Aorta (tissue), 5 donors: ENCODE results near the gene SRGAP3. TPM values are rescaled to one million over a fixed set of nuclear protein-coding genes. Genes with fewer than 3 reads are reported as not detected.

Experiments
- ATAC-seq: fragments of 200-7000 bp; cut with Tn5 transposase; one replicate; pipeline ENCODE4 v1.9.1; 2022; ENCODE audit warnings: moderate library complexity; ENCODE audit not compliant: low FRiP score
- DNase-seq, 2 donors: peaks; one replicate each; pipeline ENCODE4 v3.0.0-alpha.2; 2020
- H3K27ac ChIP-seq, 2 donors: one replicate each; pipeline ENCODE4 v1.5.1; 2013; ENCODE audit warnings: low read length in 2 of 2, mild to moderate bottlenecking in 2 of 2, moderate library complexity in 2 of 2, control low read depth in 1 of 2, inconsistent platforms in 1 of 2, low read depth in 1 of 2
- H3K27me3 ChIP-seq, 2 donors: one replicate each; pipeline ENCODE4 v1.6.1; 2013; ENCODE audit warnings: control low read depth in 1 of 2, low read length in 1 of 2, mild to moderate bottlenecking in 1 of 2, moderate library complexity in 1 of 2; ENCODE audit not compliant: insufficient read depth in 2 of 2, control insufficient read depth in 1 of 2
- H3K36me3 ChIP-seq, 2 donors: one replicate each; pipeline ENCODE4 v1.6.1; 2013; ENCODE audit warnings: control low read depth in 1 of 2, low read length in 1 of 2, mild to moderate bottlenecking in 1 of 2; ENCODE audit not compliant: insufficient read depth in 2 of 2, control insufficient read depth in 1 of 2
- H3K4me1 ChIP-seq, 2 donors: one replicate each; pipeline ENCODE4 v1.6.1; 2013; ENCODE audit warnings: low read length in 2 of 2, control low read depth in 1 of 2, mild to moderate bottlenecking in 1 of 2, moderate library complexity in 1 of 2; ENCODE audit not compliant: insufficient read depth in 2 of 2, control insufficient read depth in 1 of 2
- H3K4me3 ChIP-seq, 2 donors: one replicate each; pipeline ENCODE4 v1.5.1; 2013; ENCODE audit warnings: low read length in 2 of 2, control low read depth in 1 of 2, mild to moderate bottlenecking in 1 of 2
- H3K9me3 ChIP-seq: one replicate; pipeline ENCODE4 v1.6.1; 2013; ENCODE audit warnings: mild to moderate bottlenecking, low read length; ENCODE audit not compliant: control insufficient read depth
- WGBS, 2 donors: extraction: QIAGEN DNeasy Blood & Tissue Kit; methylation state at CpG; one replicate each; pipeline ENCODE4 v1.1.7; 2013; 5-methylcytosine and 5-hydroxymethylcytosine counted together
- intact Hi-C, 2 donors: fragments of 100-400 bp; cut with DNase I; formaldehyde crosslinking; loops; one replicate each; pipeline versions ENCODE4 v1.14.2 to v1.15.0; 2022
- polyA plus RNA-seq, 2 donors: library from polyadenylated mRNA; stranded (reverse); fragments of 200-250 nt; gene quantifications; one replicate each; pipeline ENCODE4 v1.2.3, GENCODE V29; 2013
- total RNA-seq, 2 donors: library from RNA; stranded (reverse); fragmentation: NEBNext Ultra II Directional; extraction: Animal tissue kit (Norgen Biotek cat#: 25700); gene quantifications; one replicate each; pipeline ENCODE4 v1.2.1, GENCODE V29; 2021
- donor health status: healthy with polysubstance abuse.
- donor health status: Bipolar disorder and iron deficiency.
- donor health status: DM: no; HTN: no; CAD: no.
- donor health status: DM: no; HTN: no; CAD: no.
- donor health status: DM: yes; HTN: yes; CAD: no.

The SRGAP3 gene
- total and polyA plus RNA-seq, 4 donors: 0.26 to 11.7 (median 1.3) TPM

DNA sequence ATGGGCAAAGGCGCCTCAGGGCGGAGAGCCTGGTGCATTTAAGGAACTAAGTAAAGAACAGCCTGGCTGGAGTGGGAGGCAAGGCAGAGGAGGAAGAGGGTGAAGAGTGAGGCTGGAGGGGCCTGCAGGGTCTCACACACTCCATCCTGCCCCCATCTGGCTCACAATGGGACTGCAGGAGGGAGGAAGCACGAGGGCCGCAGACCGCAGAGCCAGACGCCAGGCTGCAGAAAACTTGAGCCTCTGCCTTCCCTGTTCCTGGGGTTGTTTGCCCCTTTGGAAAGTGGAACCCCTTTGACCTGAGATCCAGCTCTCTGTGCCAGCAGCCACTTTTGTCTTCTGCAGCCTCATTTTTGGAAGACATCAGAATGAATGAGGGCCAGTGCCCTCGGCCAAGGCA is 138.0 kb downstream of the SRGAP3 start:
- no peak for DNase-seq
- no peak for ATAC-seq
- Histone ChIP-seq H3K27ac (peak overlapping the region in 1 of 2 donors; percentile 18), H3K27me3 (no peaks in the 10 kb centered on the region), H3K9me3 (no peaks in the 10 kb centered on the region), H3K4me3 (no peak overlapping the region), H3K4me1 (no peaks in the 10 kb centered on the region), H3K36me3 (no peaks in the 10 kb centered on the region)
- WGBS, 2 donors: 56 to 60% methylated on average over 7 of the region's 7 CpGs
- intact Hi-C loops: no loop called here

DNA sequence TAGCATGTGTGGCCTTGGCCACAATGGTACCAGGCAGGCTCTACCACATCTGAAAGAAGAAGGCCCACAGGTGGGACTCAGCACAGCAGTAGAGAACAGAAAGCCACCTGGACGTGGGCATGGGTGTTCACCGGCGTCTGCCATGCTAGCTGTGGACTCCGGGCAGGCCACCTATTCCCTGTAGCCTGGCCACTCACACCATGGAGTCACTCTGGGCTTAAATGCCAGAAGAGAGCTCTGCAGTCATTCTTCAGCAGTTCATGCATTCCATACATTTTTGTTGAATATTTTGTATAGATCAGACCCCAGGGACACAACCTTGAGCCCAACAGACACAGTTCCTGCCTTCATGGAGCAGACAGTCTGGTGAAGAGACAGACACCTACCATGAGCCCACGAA is 138.6 kb downstream of the SRGAP3 start:
- H3K27ac ChIP-seq: no peak overlapping the region
- ATAC-seq (no peak), DNase-seq (no peak)
- H3K36me3 ChIP-seq: no peaks in the 10 kb centered on the region
- intact Hi-C loops: no loop called here
- no peaks in the 10 kb centered on the region for H3K4me1 ChIP-seq
- H3K9me3 ChIP-seq: no peaks in the 10 kb centered on the region
- no peak overlapping the region for H3K4me3 ChIP-seq
- 92 to 95% methylated on average over 5 of the region's 5 CpGs for whole genome bisulfite sequencing, 2 donors
- no peaks in the 10 kb centered on the region for H3K27me3 ChIP-seq

DNA sequence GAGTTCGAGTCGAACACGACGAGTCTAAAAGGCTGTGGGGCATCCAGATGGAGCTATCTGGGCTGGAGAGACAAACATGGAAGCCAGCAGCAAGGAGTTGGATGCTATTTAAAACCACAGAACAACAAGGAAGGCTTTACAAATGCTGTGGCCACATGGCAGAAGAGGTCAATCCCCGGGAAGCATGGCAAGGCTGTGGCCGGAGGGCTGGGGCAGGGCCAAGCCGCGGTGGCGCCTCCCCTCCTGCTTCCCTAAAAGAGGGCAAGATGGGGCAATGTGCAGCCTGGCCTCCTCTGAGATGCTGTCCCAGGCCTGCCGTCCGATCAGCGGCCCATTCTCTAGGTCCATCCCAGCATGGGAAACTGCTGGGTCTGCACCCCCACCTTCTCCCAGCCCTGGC is 139.1 kb downstream of the SRGAP3 start:
- intact Hi-C loops: no loop called here
- Histone ChIP-seq H3K27ac (no peak overlapping the region), H3K4me3 (no peak overlapping the region), H3K36me3 (no peaks in the 10 kb centered on the region), H3K27me3 (no peaks in the 10 kb centered on the region), H3K4me1 (no peaks in the 10 kb centered on the region), H3K9me3 (no peaks in the 10 kb centered on the region)
- ATAC-seq: no peak
- 95 to 97% methylated on average over 12 of the region's 12 CpGs for WGBS, 2 donors
- peak in 1 of 2 donors; percentile 69 for DNase-seq

DNA sequence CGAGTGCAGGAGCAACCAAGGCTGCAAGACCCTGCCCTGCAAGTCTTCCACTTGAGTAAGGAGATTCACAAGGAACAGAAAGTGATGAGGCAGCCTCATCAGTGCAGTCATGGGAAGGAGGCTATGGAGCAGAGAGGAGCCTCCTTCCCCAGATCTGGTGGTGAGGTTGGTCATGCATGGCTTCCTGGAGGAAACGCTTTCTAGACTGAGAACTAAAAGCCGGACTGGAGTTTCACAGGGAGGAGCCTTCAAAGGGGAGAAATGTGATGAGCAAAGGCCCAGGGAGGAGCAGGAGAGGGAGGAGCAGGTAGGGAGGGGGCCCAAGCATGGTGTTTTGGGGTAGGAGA is 139.9 kb downstream of the SRGAP3 start:
- DNase-seq: no peak
- Histone ChIP-seq H3K27me3 (no peaks in the 10 kb centered on the region), H3K36me3 (no peaks in the 10 kb centered on the region), H3K4me1 (no peaks in the 10 kb centered on the region), H3K9me3 (no peaks in the 10 kb centered on the region), H3K27ac (no peak overlapping the region), H3K4me3 (no peak overlapping the region)
- intact Hi-C loops: no loop called here
- WGBS, 2 donors: 92 to 95% methylated on average over 3 of the region's 3 CpGs
- no peak for ATAC-seq

DNA sequence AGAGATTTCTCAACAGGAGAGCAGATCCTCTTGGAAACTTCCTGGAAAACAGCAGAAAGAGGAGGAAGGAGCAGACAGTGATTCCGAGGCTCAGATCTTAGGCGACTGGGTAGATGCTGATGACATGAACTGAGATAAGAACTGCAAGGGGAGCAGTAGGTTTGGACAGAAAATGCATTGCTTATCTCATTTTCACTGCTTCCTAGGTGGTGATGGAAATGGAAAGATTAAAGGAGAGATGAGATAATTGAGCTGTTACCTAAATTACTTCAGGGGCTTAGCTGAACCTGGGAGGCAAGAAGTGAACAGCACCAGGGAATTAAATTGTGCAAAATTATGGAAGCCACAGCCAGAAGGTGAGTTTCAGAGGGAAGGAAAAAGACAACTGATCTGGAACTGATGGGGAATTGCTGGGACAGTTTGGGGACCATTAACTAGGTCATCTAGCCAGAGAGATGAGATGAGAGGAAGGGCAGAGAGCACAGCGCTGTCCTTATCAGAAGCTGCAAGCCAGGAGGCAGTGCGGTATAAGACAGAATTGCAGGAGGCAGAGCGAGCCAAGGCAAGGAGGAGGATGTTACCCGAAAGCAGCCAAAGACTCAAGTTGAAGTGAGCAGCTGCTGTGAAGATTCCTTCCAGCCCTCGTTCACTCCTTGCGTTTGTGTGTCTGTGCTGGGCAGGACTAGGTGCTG is 140.4 kb downstream of the SRGAP3 start:
- no peaks in the 10 kb centered on the region for H3K36me3 ChIP-seq
- no peaks in the 10 kb centered on the region for H3K27me3 ChIP-seq
- H3K4me1 ChIP-seq: no peaks in the 10 kb centered on the region
- intact Hi-C loops: no loop called here
- no peak overlapping the region for H3K27ac ChIP-seq
- ATAC-seq (no peak), DNase-seq (no peak)
- no peaks in the 10 kb centered on the region for H3K9me3 ChIP-seq
- H3K4me3 ChIP-seq: no peak overlapping the region
- WGBS, 2 donors: 95 to 96% methylated on average over 8 of the region's 8 CpGs

DNA sequence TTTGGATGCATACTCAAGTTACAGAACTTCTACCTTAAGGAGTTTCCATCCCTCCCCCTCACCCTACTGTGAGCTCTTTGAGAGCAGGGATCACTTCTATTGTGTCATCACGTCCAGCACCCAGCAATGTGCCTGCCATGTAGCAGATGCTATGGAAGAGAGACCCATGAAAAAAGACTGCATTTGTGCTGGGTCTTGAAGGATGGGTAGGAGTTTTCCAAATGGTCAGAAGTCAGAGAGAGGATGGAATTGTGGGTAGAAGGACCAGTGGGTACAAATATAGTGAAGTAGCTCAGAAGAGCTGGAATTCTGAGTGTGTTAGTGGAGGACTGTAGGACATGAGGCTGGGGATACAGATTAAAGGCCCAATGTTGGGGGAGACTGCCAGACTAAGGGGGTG is 141.7 kb downstream of the SRGAP3 start:
- no peak for DNase-seq
- ATAC-seq: no peak
- H3K27me3 ChIP-seq: no peaks in the 10 kb centered on the region
- no peaks in the 10 kb centered on the region for H3K36me3 ChIP-seq
- 96 to 97% methylated on average over 1 of the region's 1 CpG for WGBS, 2 donors
- no peak overlapping the region for H3K27ac ChIP-seq
- H3K4me3 ChIP-seq: no peak overlapping the region
- H3K9me3 ChIP-seq: no peaks in the 10 kb centered on the region
- no peaks in the 10 kb centered on the region for H3K4me1 ChIP-seq
- intact Hi-C loops: no loop called here

DNA sequence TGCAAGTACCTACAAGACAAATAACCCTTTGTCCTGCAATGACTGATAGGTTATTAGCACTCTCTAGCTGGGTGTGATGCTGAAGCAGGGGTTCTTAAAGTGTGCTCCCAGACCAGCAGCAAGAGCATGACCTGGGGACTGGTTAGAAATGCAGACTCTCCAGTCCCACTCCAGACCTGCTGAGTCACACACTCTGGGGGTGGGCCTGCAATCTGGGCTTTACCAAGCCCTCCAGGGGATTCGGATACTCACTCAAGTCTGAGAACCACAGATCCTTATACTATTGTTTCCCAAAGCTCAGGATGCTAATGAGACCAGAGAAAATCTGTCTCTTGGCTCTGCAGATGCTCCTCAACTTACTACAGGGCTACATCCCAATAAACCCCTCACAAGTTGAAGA is 144.0 kb downstream of the SRGAP3 start:
- Histone ChIP-seq H3K36me3 (no peaks in the 10 kb centered on the region), H3K4me3 (no peak overlapping the region), H3K4me1 (no peaks in the 10 kb centered on the region), H3K27me3 (no peaks in the 10 kb centered on the region), H3K27ac (no peak overlapping the region), H3K9me3 (no peaks in the 10 kb centered on the region)
- ATAC-seq (no peak), DNase-seq (no peak)
- 47 to 81% methylated on average over 1 of the region's 1 CpG for WGBS, 2 donors
- intact Hi-C loops: no loop called here

DNA sequence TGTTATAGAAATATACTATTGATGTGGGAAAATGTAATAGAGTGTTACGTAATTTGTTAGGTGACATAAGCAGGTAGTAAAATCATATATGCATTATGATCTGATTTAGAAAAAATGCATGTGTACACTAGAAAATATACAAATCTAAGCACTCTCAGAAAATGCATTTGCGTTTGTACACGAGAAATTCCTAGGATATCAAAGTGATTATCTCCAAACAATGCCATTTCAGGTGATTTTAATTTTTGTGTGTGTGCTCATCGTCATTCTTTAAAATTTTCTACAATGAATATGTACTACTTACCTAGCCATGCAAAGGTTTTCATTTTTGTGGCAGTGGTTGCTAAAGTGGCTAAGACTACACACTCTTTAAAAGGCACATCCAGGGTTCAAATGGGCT is 145.3 kb downstream of the SRGAP3 start:
- WGBS, 2 donors: 95 to 97% methylated on average over 4 of the region's 4 CpGs
- no peaks in the 10 kb centered on the region for H3K27me3 ChIP-seq
- intact Hi-C loops: no loop called here
- H3K9me3 ChIP-seq: no peaks in the 10 kb centered on the region
- no peaks in the 10 kb centered on the region for H3K36me3 ChIP-seq
- H3K4me1 ChIP-seq: no peaks in the 10 kb centered on the region
- no peak overlapping the region for H3K4me3 ChIP-seq
- no peak overlapping the region for H3K27ac ChIP-seq
- ATAC-seq (no peak), DNase-seq (no peak)

DNA sequence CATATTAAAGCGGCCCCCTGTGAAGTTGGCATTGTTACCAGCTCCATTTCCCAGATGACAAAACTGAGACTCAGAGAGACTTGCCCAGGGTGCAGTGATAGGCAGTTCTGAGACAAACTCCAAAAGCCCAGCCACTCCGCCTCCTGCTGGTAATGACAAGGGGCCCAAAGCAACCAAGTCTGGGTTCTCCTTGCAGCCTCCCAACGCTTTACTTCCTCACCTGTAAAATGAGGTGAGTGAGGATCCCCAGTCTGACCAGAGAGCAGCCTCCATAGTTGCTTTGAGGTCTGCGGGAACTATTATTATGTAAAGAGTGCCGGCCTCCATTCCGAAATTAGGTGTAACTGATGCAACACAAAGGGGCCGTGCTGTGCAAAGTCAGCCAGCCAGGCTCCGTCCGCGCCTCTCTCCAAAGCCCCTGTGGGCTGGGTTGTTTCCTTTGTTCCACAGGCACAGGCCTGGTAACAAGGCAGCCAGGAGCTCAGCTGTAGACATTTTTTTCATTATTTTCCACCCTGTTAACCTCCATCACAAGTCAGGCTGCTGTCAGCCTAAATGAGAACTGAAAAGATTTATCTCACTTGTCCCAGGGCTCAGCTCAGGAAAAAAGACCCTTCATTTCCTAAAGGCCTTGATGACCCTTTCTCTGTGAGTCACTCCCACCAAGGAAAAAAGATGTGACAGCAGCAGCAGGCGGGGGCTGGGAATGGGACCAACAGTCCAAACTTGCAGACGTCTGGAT is 147.0 kb downstream of the SRGAP3 start:
- DNase-seq (no peak), ATAC-seq (no peak)
- no peaks in the 10 kb centered on the region for H3K36me3 ChIP-seq
- H3K4me3 ChIP-seq: no peak overlapping the region
- WGBS, 2 donors: 84 to 89% methylated on average over 12 of the region's 12 CpGs
- intact Hi-C loops: no loop called here
- no peak overlapping the region for H3K27ac ChIP-seq
- H3K4me1 ChIP-seq: no peaks in the 10 kb centered on the region
- H3K9me3 ChIP-seq: no peaks in the 10 kb centered on the region
- H3K27me3 ChIP-seq: no peaks in the 10 kb centered on the region
